ENCODE results near the gene FBXL7. TPM values are rescaled to one million over a fixed set of nuclear protein-coding genes. Genes with fewer than 3 reads are reported as not detected.

FBXL7 gene
- total RNA-seq, 1 donor from 2014 or later, result 5.3 TPM

GRCh38 chr5:15538516-15538915, 38.5 kb downstream of the FBXL7 start:
- DNase-seq (ENCODE audit: low read depth, low spot score), result no peak

- no peak for DNase-seq (ENCODE audit: low read depth, low spot score)
Observed at GRCh38 chr5:15539951-15540350, 40.0 kb downstream of the FBXL7 start.

GRCh38 chr5:15544039-15544438, 44.1 kb downstream of the FBXL7 start:
- no peak for DNase-seq (ENCODE audit: low read depth, low spot score)

DNA sequence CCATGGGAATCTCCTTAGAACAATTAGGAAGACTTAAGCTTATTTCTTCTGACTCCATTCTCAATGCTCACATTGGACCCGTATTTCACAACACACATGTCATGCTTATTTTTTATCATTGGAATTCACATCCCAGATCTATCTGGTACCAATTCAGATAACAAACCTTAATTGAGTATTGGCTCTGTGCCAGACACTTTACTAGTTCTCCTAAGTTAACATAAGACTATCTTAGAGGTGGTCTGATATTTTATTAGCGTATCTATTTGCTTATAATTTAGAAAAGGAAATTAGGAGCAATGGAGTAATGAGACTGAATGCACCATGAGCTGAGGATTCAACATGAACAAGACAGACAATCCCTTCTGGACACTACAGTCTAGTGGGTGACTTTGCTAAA, 45.1 kb downstream of the FBXL7 start:
- DNase-seq (ENCODE audit: low read depth, low spot score), result no peak

DNA sequence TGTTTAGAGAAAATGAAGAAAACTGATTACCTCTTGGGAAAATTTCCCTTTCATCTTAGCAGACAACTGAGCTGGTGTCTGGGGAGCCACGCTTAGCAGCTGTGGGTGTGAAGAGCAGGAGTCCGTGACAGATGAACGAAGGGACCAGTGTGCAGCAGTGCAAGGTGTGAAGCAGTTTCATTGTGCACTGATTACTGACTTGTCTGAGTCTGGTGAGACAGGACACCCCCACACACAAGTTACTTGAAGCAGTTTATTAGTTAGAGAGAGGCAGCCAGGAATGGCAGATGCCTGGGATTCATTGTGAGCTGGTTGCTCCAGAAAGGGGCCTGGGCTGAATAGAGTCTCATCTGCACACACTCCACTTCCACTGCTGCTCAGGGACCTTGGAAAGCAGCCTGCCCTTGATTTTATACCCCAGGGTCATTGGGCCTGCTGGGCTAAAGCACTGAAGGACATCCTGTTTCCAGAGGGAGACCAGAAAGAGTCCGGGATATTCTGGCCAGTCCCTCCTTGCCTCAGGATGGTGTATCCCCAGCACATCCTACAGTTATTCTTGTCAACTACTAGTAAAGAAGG, 47.4 kb downstream of the FBXL7 start:
- no peak for DNase-seq (ENCODE audit: low read depth, low spot score)

- DNase-seq (ENCODE audit: low read depth, low spot score), result no peak
Observed at GRCh38 chr5:15549961-15550360, 50.0 kb downstream of the FBXL7 start.

GRCh38 chr5:15550502-15551112, 50.6 kb downstream of the FBXL7 start:
- DNase-seq (ENCODE audit: low read depth, low spot score), result no peak

- no peak for DNase-seq (ENCODE audit: low read depth, low spot score)
Observed at GRCh38 chr5:15551113-15551504, 51.1 kb downstream of the FBXL7 start.

DNA sequence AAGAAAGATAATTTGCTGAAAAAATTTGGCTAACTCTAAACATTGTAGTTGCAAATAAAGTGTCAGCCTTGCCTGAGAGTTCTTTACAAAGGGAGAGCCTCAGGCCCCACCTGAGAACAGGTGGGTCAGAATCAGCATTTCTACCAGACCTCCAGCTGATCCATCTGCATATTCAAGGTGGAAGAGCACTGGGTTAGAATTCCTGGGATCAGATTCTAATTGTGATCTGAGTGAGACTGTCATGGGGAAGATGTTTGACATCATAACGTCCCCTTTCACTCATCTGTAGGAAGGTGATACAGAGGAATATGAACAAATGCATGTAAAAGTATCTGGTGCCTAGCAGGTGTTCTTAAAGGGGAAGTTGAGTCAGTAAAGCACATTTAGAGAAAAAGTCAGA, 54.6 kb downstream of the FBXL7 start:
- DNase-seq (ENCODE audit: low read depth, low spot score), result no peak

DNA sequence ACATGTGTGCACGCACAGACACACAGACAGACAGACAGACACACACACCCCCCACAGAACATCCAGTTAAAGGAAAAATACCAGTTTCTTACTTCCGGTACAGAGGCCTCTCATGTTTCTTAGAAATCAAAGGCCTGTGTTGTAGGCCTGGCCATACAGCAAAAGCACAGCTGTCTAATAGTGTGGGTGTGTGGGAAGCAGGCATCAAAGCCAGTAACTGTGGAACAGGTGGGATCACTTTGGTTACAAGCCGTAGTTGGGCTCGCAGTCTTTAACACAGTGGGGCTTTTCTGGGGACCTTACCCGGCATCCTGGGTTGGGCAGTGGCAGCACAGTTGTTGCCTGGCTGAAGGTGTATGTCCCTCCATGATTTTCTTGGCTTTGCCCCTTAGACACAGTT, 55.2 kb downstream of the FBXL7 start:
- no peak for DNase-seq (ENCODE audit: low read depth, low spot score)

DNA sequence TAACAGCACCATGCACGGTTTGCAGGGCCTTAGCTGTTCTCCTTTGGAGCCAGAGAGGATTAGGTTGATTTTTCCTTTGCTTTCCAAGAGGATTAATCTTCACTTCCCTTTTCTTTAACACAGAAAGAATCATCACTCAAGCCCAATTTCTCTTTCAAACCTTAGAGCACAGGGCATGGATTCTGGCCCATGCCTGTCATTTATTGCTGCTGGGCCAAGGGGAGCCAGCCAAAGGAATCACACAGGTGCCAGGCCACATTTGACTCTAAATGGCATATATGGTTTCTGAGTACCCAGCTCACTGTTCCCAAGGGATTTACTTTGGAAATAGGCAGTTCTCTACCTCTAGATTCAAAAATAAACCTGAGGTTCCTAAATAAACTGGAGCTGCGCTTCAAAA, 58.3 kb downstream of the FBXL7 start:
- no peak for DNase-seq (ENCODE audit: low read depth, low spot score)

DNA sequence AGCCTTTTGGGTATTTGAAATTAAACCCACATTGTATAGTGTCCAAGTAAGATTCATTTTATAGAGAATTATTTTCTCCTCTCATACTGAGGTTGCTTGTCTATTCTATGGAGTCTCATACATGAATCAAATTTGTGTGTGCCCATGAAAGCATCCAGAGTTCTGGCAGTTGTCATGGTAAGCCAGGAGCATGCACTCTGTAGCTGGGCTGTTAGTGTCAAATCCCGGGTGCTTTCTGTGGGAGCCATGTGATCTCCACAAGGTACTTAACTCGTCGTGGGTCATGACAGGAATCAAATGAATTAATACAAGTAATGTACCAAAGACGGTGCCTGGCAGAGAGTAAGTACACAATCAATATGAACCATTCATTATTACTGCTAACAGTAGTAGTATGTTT, 58.7 kb downstream of the FBXL7 start:
- DNase-seq (ENCODE audit: low read depth, low spot score), result no peak

DNA sequence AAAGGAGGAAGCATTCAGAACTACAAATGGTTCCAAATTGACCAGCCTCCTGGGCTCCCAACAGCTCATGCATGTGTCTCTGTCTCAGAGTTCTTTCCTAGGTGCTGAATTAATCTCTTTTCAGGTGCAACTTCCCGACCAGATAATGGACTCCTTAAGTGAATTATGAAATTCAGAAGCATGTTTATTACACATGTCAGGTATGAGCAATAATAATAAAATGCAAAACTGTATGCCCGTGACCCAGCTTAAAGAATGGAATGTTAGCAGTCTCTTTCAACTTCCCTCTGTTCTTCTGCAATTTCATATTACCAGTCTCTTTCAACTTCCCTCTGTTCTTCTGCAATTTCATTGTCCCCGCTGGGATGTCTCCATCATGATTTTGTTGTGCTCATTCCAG, 60.4 kb downstream of the FBXL7 start:
- no peak for DNase-seq (ENCODE audit: low read depth, low spot score)

DNA sequence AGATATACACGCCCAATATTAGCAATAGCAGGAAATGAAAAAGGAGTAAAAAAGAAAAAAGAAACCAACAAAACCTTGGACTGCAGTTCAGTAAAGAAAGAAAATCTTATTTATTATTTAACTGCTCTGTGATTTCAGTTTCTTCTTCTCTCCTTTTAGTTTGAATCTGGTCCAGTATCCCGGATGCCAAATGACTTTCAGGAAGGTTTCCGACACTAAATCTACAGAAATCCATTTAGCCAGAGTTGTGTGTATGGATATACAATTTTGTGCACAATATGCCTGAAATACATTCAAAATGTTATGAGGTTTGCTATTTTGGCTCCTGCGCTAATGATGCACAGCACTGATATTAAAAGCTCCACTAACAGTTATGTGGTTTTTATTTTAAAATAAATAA, 64.5 kb downstream of the FBXL7 start:
- no peak for DNase-seq (ENCODE audit: low read depth, low spot score)

- DNase-seq (ENCODE audit: low read depth, low spot score), result no peak
Observed at GRCh38 chr5:15564957-15565356, 65.0 kb downstream of the FBXL7 start.

DNA sequence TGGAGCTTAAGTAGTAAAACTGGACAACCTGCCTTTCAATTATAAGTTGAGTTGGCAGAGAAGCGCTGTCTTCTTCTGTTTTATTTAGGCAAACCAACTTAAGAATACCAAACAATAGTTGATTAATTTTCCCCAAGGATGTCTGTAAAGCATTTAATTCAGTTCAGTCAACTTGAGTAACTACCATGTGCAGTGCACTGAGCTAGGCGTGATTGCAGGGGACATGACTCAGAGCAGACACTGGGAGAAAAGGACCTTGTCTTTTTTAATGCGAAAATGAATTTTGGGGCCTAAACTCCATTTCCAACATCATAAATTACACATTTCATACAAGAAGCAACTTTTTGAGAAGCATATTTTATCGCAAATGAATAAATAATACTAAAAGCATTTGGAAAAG, 66.3 kb downstream of the FBXL7 start:
- no peak for DNase-seq (ENCODE audit: low read depth, low spot score)

- no peak for DNase-seq (ENCODE audit: low read depth, low spot score)
Observed at GRCh38 chr5:15566789-15567188, 66.8 kb downstream of the FBXL7 start.

DNA sequence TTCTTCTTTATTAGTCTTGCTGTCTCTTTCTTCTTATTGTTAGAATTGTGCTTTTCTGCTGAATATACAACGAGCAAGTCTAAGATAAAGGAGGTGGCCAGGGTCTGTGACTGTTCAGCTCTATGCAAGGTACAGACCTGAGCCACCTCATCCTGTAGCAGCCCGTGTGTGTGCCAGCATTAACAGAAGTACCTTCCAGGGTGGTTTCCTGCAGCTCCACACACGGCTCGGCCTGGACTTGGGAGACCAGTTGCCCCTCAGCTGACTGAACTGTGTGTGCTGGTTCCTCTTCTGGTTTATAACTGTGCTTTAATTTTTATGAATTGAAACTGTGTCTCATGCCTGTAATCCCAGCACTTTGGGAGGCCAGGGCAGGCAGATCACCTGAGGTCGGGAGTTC, 70.5 kb downstream of the FBXL7 start:
- DNase-seq (ENCODE audit: low read depth, low spot score), result no peak

DNA sequence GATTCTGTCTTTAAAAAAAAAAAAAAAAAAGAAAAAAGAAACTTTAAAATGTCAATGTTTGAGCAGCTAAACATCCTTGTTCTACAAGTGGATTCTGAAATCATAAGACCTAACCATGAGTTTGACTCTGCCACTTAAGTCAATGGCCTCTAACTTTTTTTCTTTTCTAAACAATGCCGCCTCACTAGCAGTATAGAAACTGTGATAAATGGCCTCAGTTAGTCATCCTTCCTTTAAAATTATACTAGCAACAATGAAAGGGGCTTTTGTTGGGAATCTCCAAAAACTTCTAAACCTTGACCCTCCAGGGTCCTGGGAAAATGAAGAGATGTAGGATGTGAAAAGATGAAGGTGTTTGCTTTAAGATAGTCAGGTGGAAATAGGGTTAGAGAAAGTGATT, 71.1 kb downstream of the FBXL7 start:
- DNase-seq (ENCODE audit: low read depth, low spot score), result no peak

DNA sequence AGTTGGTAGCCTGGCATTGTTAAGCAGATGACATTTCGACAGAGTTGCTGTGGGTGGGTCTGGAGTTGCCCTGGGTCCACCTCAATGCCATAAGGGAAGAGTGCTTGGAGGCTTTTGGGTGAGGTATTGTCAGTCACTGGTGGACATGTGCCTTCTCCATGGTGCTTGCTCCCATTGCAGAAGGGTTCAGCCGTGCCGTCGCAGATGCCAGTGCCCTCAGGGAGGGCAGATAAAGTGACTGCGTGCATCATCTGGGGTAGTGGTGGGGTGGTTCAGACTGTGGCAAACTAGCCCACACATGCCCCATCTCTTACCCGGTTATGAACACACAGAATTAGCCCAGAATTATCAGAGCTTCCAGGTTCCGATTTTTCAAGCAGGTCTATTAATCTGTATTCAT, 71.6 kb downstream of the FBXL7 start:
- DNase-seq (ENCODE audit: low read depth, low spot score), result no peak

DNA sequence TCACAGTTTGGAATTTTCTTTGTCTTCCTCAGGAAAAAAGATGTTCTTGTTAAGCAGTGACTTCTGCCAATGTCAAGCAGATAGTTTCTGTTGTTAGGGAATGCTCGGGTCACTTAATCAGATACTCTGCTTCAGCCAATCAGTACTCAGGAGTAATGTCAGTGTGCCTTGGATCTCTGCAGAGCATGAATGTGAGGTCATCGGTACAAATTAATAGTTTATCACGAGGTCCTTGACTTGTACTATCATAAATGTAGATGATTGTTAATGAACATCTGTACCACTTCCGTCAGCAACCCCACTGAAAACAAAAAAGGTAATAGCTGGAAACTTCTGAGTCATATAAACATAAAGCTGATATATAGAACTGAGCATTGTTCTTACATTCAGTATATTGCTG, 73.6 kb downstream of the FBXL7 start:
- DNase-seq (ENCODE audit: low read depth, low spot score), result no peak

GRCh38 chr5:15574128-15574527, 74.1 kb downstream of the FBXL7 start:
- no peak for DNase-seq (ENCODE audit: low read depth, low spot score)

GRCh38 chr5:15574806-15575325, 74.9 kb downstream of the FBXL7 start:
- DNase-seq (ENCODE audit: low read depth, low spot score), result no peak

DNA sequence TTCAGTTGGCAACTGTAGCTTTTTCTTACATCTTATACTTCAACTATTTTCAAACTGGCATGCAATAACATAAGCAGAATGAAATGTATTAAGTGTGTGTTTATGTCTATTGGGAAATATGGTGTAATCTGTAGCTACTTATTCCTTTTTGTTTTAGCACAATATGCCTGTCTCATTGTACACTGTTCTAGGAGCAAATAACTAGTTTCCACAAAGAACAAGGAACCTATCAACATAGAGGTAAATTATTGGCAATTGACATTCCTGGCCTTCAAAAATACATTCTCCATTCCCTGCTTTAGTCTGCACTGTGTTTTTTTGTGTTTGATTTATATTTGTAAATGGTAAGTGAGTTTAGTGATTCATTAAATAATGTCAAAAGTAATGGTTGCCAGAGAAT, 75.7 kb downstream of the FBXL7 start:
- no peak for DNase-seq (ENCODE audit: low read depth, low spot score)
